ENCODE measurements around the gene LMAN1L.

LMAN1L gene

DNA sequence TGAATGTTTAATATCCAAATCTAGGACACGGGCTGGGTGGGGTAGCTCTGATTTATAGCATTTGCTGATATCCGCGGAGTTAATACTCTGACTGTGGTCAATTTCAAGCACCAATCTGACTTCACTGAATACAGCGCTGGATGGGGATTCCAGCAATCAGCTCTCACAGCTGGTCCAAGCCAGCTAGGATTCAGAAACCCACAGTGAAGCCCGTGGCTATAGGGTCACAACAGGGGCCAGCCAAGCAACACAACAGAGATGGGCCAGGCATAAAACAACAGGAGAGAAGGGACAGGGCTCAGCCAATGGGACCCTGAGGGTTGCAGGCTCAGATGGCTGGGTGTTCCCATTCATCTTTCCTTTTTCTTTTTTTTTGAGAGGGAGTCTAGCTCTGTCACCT, 5.4 kb upstream of the LMAN1L start:
- TF ChIP-seq, protein P1, sequence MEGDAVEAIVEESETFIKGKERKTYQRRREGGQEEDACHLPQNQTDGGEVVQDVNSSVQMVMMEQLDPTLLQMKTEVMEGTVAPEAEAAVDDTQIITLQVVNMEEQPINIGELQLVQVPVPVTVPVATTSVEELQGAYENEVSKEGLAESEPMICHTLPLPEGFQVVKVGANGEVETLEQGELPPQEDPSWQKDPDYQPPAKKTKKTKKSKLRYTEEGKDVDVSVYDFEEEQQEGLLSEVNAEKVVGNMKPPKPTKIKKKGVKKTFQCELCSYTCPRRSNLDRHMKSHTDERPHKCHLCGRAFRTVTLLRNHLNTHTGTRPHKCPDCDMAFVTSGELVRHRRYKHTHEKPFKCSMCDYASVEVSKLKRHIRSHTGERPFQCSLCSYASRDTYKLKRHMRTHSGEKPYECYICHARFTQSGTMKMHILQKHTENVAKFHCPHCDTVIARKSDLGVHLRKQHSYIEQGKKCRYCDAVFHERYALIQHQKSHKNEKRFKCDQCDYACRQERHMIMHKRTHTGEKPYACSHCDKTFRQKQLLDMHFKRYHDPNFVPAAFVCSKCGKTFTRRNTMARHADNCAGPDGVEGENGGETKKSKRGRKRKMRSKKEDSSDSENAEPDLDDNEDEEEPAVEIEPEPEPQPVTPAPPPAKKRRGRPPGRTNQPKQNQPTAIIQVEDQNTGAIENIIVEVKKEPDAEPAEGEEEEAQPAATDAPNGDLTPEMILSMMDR (IDR thresholded peaks at IDR 0.05; ENCODE audit: borderline replicate concordance, control extremely low read depth, extremely low read depth, insufficient read depth, missing control alignments), result no peak
- DNase-seq (ENCODE audit: low spot score), result no peak
- in situ Hi-C loops (cut with MboI; ENCODE audit: low sequenced_read_pairs, unreplicated experiment), result no loop called here

GRCh38 chr15:74808078-74808839, 4.4 kb upstream of the LMAN1L start:
- DNase-seq (ENCODE audit: low spot score), result no peak
- in situ Hi-C loops (cut with MboI; ENCODE audit: low sequenced_read_pairs, unreplicated experiment), result no loop called here

DNA sequence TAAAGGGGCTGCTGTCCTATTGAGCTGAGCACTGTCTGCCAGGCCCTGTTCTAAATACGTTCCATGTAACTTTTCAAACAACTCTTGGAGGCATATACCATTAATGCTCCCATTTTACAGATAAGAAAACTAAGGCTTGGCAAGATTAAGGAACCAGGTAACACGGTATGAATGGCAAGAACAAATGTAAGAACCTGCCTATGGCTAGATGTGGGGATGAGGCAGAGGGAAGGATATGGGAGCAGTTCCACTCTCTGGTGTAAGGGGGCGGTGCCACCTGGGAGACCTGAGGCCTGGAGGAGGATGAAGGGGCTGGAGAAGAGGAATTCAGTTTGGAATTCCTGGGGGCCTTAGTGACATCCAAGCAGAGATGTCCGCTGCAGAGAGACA, 3.8 kb upstream of the LMAN1L start:
- TF ChIP-seq, protein P1 (IDR thresholded peaks at IDR 0.05; ENCODE audit: borderline replicate concordance, control extremely low read depth, extremely low read depth, insufficient read depth, missing control alignments), result no peak
- DNase-seq (ENCODE audit: low spot score), result no peak
- in situ Hi-C loops (cut with MboI; ENCODE audit: low sequenced_read_pairs, unreplicated experiment), result no loop called here

More at GRCh38 chr15:74808078-74808839, 4.4 kb upstream of the LMAN1L start:
- TF ChIP-seq, protein P1 (IDR thresholded peaks at IDR 0.05; ENCODE audit: borderline replicate concordance, control extremely low read depth, extremely low read depth, insufficient read depth, missing control alignments), result no peak

DNA sequence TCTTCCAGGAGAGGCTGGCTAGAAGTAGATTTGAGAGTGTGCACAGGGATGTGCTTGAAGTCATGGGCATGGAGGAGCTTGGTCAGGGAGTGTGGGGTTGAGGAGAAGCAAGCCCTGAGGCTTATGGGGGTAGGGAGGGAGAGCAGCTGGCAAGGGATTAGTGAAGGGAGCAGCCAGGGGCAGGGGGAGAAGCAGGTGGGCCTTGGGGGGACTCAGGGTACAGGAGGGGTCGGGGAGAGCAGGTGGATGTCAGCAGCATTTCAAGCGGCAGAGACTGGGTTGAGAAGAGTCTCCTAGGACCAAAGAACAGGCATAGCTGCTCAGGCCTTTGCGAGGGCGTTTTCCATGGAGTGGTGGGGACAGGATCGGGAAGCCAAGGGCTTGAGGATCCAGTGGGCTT, 3.4 kb upstream of the LMAN1L start:
- in situ Hi-C loops (cut with MboI; ENCODE audit: low sequenced_read_pairs, unreplicated experiment), result no loop called here
- no peak for DNase-seq (ENCODE audit: low spot score)
- TF ChIP-seq, protein P1 (IDR thresholded peaks at IDR 0.05; ENCODE audit: borderline replicate concordance, control extremely low read depth, extremely low read depth, insufficient read depth, missing control alignments), result no peak

DNA sequence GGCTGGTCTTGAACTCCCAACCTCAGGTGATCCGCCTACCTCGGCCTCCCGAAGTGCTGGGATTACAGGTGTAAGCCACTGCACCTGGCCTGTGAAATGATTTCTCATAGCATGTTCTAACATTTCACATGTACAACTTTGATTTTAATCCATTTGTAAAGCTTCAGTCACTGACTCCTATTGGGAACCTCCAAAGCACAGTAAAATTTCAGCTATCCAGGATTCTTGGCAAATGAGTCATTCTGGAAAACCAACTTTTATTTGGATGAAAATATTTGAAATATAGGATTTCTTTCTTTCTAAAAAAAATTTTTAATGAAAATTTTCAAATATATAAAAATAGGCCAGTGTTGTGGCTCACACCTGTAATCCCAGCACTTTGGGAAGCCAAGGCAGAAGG, 2.7 kb upstream of the LMAN1L start:
- DNase-seq (ENCODE audit: low spot score), result no peak
- TF ChIP-seq, protein P1 (IDR thresholded peaks at IDR 0.05; ENCODE audit: borderline replicate concordance, control extremely low read depth, extremely low read depth, insufficient read depth, missing control alignments), result no peak
- in situ Hi-C loops (cut with MboI; ENCODE audit: low sequenced_read_pairs, unreplicated experiment), result no loop called here

DNA sequence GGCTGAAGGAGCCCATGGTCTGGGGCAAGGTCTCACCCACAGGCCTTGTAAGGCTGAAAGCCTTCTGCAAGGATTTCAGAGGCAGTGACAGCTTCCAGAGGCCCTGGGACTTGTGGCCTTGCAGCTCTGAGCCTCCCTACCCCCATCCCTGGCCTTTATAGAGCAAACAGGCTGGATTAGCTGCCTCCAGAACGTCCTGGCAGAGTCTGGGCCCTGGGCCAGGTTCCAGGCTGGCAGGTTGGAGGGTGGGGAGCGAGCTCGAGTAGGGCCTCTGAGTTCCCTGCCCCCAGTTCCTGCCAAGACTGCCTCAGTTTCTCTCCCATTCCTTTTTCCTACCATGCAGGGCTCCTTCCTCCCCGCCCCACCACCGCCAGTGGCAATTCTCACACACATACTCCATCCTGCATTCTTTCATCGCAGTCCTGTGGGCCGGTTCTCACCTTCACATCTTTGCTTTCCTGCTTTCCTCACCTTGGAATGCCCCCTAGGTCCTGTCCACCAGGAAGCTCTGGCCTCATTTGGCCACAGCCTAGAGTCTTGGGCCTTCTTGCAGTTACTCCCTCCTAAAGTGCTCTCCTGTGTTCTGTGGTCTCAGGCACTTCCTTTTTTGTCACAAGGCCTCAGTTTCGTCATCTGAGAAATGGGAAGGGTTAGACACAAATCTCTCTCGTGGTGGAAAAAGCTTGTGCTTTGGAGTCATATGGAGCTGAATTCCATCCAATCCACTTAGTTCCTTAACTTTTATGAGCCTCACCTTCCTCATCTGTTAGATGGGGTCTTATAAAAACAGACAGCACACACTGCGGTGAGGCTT, 2.7 kb downstream of the LMAN1L start:
- DNase-seq (ENCODE audit: low spot score), result no peak
- TF ChIP-seq, protein P1 (IDR thresholded peaks at IDR 0.05; ENCODE audit: borderline replicate concordance, control extremely low read depth, extremely low read depth, insufficient read depth, missing control alignments), result no peak
- in situ Hi-C loops (cut with MboI; ENCODE audit: low sequenced_read_pairs, unreplicated experiment), result no loop called here

Measured in GM13976 (cell line).